CD4-positive, alpha-beta T cell (primary cell): Measurements from ENCODE around the gene CTNNA1. TPM values are rescaled to one million over a fixed set of nuclear protein-coding genes. Genes with fewer than 3 reads are reported as not detected.

Experiments used
- ATAC-seq: fragments of 200-7000 bp; cut with Tn5 transposase; one replicate; pipeline ENCODE4 v1.10.0; 2022; ENCODE audit warnings: mild to moderate bottlenecking; ENCODE audit not compliant: poor library complexity
- CTCF ChIA-PET: fragments of 350-600 bp; sonication (Branson Sonifier 250); formaldehyde crosslinking; loops from one replicate; lab custom pipeline; 2021; ENCODE audit warnings: antibody characterized with exemption, inconsistent platforms; lab: Charles Lee
- POLR2A ChIA-PET: fragments of 350-600 bp; sonication (Branson Sonifier 250); formaldehyde crosslinking; loops from one replicate; lab custom pipeline; 2021; ENCODE audit warnings: antibody characterized with exemption, inconsistent platforms; lab: Charles Lee
- DNase-seq, 14 experiments: peaks; one replicate each; pipeline ENCODE4 v3.0.0-alpha.2; 2013 to 2020; ENCODE audit warnings: mixed read lengths in 2 of 14
- H3K27ac ChIP-seq, 2 donors: one replicate each; pipeline versions ENCODE4 v1.5.1 to v1.7.0; 2013; ENCODE audit warnings: low read length in 2 of 2, low read depth in 1 of 2, mild to moderate bottlenecking in 1 of 2
- H3K27me3 ChIP-seq, 2 experiments: 1 replicate in 1 of 2; 2 replicates in 1 of 2; pipeline versions ENCODE4 v1.6.1 to v1.7.0; 2013; ENCODE audit warnings: low read length in 2 of 2, control low read depth in 1 of 2, mild to moderate bottlenecking in 1 of 2, moderate library complexity in 1 of 2; ENCODE audit not compliant: insufficient read depth in 2 of 2, control insufficient read depth in 1 of 2
- H3K36me3 ChIP-seq: one replicate; pipeline ENCODE4 v1.6.1; 2013; ENCODE audit warnings: low read length, control low read depth; ENCODE audit not compliant: insufficient read depth
- H3K4me1 ChIP-seq: one replicate; pipeline ENCODE4 v1.6.1; 2013; ENCODE audit warnings: low read length, control low read depth; ENCODE audit not compliant: insufficient read depth
- H3K4me3 ChIP-seq: one replicate; pipeline ENCODE4 v1.5.1; 2013; ENCODE audit warnings: mild to moderate bottlenecking, low read length, moderate library complexity
- H3K9me3 ChIP-seq, 2 experiments: 1 replicate in 1 of 2; 2 replicates in 1 of 2; pipeline versions ENCODE4 v1.6.1 to v1.7.0; 2013; ENCODE audit warnings: low read length in 2 of 2, mild to moderate bottlenecking in 2 of 2, control low read depth in 1 of 2, moderate library complexity in 1 of 2; ENCODE audit not compliant: control insufficient read depth in 1 of 2, insufficient read depth in 1 of 2
- H3K27ac Mint-ChIP-seq: one replicate; pipeline ENCODE4 v1.8.0; 2020; ENCODE audit warnings: mixed read lengths
- H3K27me3 Mint-ChIP-seq: one replicate; pipeline ENCODE4 v1.8.0; 2021; ENCODE audit warnings: mixed read lengths
- H3K36me3 Mint-ChIP-seq: one replicate; pipeline ENCODE4 v1.8.0; 2021; ENCODE audit warnings: low read depth, mixed read lengths
- H3K4me1 Mint-ChIP-seq: one replicate; pipeline ENCODE4 v1.8.0; 2021; ENCODE audit warnings: low read depth, mixed read lengths
- H3K4me3 Mint-ChIP-seq: one replicate; pipeline ENCODE4 v1.8.0; 2020; ENCODE audit warnings: mild to moderate bottlenecking, mixed read lengths
- H3K9me3 Mint-ChIP-seq: one replicate; pipeline ENCODE4 v1.8.0; 2020; ENCODE audit warnings: mixed read lengths
- intact Hi-C, 2 experiments: fragments of 100-400 bp; cut with DNase I in 1 of 2; cut with micrococcal nuclease in 1 of 2; formaldehyde crosslinking; loops; one replicate each; pipeline versions ENCODE4 v1.15.1 to v1.9.0; 2023 to 2025; cut with DNase I, micrococcal nuclease
- total RNA-seq, 174 experiments: library from RNA in 2 of 174; stranded (reverse) in 2 of 174; gene quantifications; one replicate each; pipeline ENCODE4 v1.2.3 and lab custom pipeline; 2021 to 2026
- TF ChIP-seq, protein P1 (sequence below): fragments of 200-600 bp; IDR thresholded peaks from one replicate; pipeline ENCODE4 v1.8.0; 2022; ENCODE audit warnings: antibody characterized with exemption, mild to moderate bottlenecking

CTNNA1 gene
- total RNA-seq, 2 experiments from 2014 or later = 6.0 to 6.7 TPM

GRCh38 chr5:138737494-138738265 lies 15.5 kb upstream of the CTNNA1 start:
- TF ChIP-seq, protein P1, sequence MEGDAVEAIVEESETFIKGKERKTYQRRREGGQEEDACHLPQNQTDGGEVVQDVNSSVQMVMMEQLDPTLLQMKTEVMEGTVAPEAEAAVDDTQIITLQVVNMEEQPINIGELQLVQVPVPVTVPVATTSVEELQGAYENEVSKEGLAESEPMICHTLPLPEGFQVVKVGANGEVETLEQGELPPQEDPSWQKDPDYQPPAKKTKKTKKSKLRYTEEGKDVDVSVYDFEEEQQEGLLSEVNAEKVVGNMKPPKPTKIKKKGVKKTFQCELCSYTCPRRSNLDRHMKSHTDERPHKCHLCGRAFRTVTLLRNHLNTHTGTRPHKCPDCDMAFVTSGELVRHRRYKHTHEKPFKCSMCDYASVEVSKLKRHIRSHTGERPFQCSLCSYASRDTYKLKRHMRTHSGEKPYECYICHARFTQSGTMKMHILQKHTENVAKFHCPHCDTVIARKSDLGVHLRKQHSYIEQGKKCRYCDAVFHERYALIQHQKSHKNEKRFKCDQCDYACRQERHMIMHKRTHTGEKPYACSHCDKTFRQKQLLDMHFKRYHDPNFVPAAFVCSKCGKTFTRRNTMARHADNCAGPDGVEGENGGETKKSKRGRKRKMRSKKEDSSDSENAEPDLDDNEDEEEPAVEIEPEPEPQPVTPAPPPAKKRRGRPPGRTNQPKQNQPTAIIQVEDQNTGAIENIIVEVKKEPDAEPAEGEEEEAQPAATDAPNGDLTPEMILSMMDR = no peak
- ChIA-PET POLR2A (no interaction called here), CTCF (no interaction called here)
- H3K27ac Mint-ChIP-seq = no peak overlapping the region
- no peaks in the 10 kb centered on the region for H3K36me3 ChIP-seq
- H3K4me1 ChIP-seq = no peaks in the 10 kb centered on the region
- H3K27ac ChIP-seq = no peak overlapping the region
- no peaks in the 10 kb centered on the region for H3K36me3 Mint-ChIP-seq
- H3K9me3 Mint-ChIP-seq = no peaks in the 10 kb centered on the region
- H3K27me3 Mint-ChIP-seq = peaks cover 23% of the 10 kb centered on the region
- DNase-seq = no peak
- intact Hi-C loops = no loop called here
- peaks cover 2 to 17% of the 10 kb centered on the region in 2 experiments for H3K27me3 ChIP-seq
- H3K4me3 Mint-ChIP-seq = no peak overlapping the region
- H3K9me3 ChIP-seq = no peaks in the 10 kb centered on the region
- no peak overlapping the region for H3K4me3 ChIP-seq
- H3K4me1 Mint-ChIP-seq = peaks cover 10% of the 10 kb centered on the region
- no peak for ATAC-seq

- Histone ChIP-seq H3K36me3 (no peaks in the 10 kb centered on the region), H3K9me3 (no peaks in the 10 kb centered on the region), H3K4me1 (no peaks in the 10 kb centered on the region), H3K27ac (no peak overlapping the region), H3K27me3 (peaks cover 2 to 17% of the 10 kb centered on the region in 2 experiments), H3K4me3 (no peak overlapping the region)
- no peak for ATAC-seq
- peaks cover 21% of the 10 kb centered on the region for H3K27me3 Mint-ChIP-seq
- DNase-seq = no peak
- TF ChIP-seq, protein P1 = no peak
- H3K4me1 Mint-ChIP-seq = peaks cover 12% of the 10 kb centered on the region
- H3K36me3 Mint-ChIP-seq = no peaks in the 10 kb centered on the region
- intact Hi-C loops = no loop called here
- H3K4me3 Mint-ChIP-seq = no peak overlapping the region
- no peaks in the 10 kb centered on the region for H3K9me3 Mint-ChIP-seq
- POLR2A ChIA-PET = no interaction called here
- CTCF ChIA-PET = no interaction called here
- no peak overlapping the region for H3K27ac Mint-ChIP-seq
Observed at GRCh38 chr5:138738399-138738798, 14.8 kb upstream of the CTNNA1 start.

DNA sequence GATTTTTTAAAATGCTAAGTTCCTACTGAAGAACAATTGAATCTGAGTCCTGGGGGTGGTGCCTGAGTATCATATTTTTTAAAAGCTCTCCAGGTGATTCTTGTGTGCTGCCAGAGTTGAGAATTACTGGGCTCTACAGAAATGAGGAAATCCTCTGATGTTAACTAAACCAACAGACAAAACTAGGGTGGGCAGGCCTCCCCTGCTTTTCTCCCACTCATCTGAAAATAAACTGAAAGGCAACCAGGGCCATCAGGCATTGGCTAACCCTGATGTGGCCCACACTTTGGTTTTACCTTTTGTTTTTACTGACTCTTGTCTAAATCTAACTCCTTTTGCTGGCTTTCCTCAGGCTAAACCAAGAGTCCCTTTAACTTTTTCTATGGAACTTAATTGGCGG lies 13.3 kb upstream of the CTNNA1 start:
- H3K9me3 Mint-ChIP-seq = no peaks in the 10 kb centered on the region
- peaks cover 2 to 17% of the 10 kb centered on the region in 2 experiments for H3K27me3 ChIP-seq
- no peak overlapping the region for H3K27ac ChIP-seq
- H3K27me3 Mint-ChIP-seq = peaks cover 20% of the 10 kb centered on the region
- TF ChIP-seq, protein P1 = no peak
- no peak overlapping the region for H3K4me3 ChIP-seq
- intact Hi-C loops = loop anchor here in 1 of 2 experiments (1.0 kb wide), 1 partner anchor 35 kb away; no protein-coding TSS in a partner anchor
- H3K4me1 Mint-ChIP-seq = peaks cover 12% of the 10 kb centered on the region
- H3K4me3 Mint-ChIP-seq = no peak overlapping the region
- ChIA-PET CTCF (no interaction called here), POLR2A (no interaction called here)
- no peaks in the 10 kb centered on the region for H3K36me3 Mint-ChIP-seq
- no peak for DNase-seq
- ATAC-seq = no peak
- no peak overlapping the region for H3K27ac Mint-ChIP-seq
- H3K9me3 ChIP-seq = no peaks in the 10 kb centered on the region
- H3K36me3 ChIP-seq = no peaks in the 10 kb centered on the region
- H3K4me1 ChIP-seq = no peaks in the 10 kb centered on the region
